Testis (tissue), 3 donors: ENCODE data around the gene GPC3. TPM values are rescaled to one million over a fixed set of nuclear protein-coding genes. Genes with fewer than 3 reads are reported as not detected.

ENCODE experiments used
- DNase-seq: peaks from one replicate; pipeline ENCODE4 v3.0.0-alpha.2; 2019
- H3K27ac ChIP-seq, 2 donors: fragments of 200-600 bp; sonication (generic); one replicate each; pipeline ENCODE4 v1.5.1; 2019
- H3K27me3 ChIP-seq: fragments of 200-600 bp; sonication (generic); one replicate; pipeline ENCODE4 v1.5.1; 2019
- H3K36me3 ChIP-seq: fragments of 200-600 bp; sonication (generic); one replicate; pipeline ENCODE4 v1.5.1; 2017; ENCODE audit warnings: low read depth; ENCODE audit errors: missing control alignments
- H3K4me1 ChIP-seq: fragments of 200-600 bp; sonication (generic); one replicate; pipeline ENCODE4 v1.5.1; 2019
- H3K4me3 ChIP-seq, 2 donors: fragments of 200-600 bp; sonication (generic); one replicate each; pipeline ENCODE4 v1.5.1; 2017 to 2019
- H3K9me3 ChIP-seq: fragments of 200-600 bp; sonication (generic); one replicate; pipeline ENCODE4 v1.5.1; 2017
- CTCF ChIP-seq, 3 experiments: fragments of 450-650 bp in 2 of 3; fragments of 200-600 bp in 1 of 3; sonication (generic) in 1 of 3; IDR thresholded peaks; one replicate each; pipeline ENCODE4 v1.5.1; 2016 to 2019; ENCODE audit warnings: antibody characterized with exemption in 3 of 3, mild to moderate bottlenecking in 2 of 3, moderate library complexity in 1 of 3
- POLR2A ChIP-seq: fragments of 450-650 bp; IDR thresholded peaks from one replicate; pipeline ENCODE4 v1.6.1; 2017; ENCODE audit warnings: antibody characterized with exemption, mild to moderate bottlenecking, moderate library complexity
- WGBS, 2 donors: methylation state at CpG; one replicate each; pipeline ENCODE4 v1.1.5; 2018; 5-methylcytosine and 5-hydroxymethylcytosine counted together
- intact Hi-C: fragments of 100-400 bp; cut with DNase I; formaldehyde crosslinking; loops from one replicate; pipeline ENCODE4 v1.15.1; 2023; ENCODE audit warnings: low total_unique reads
- polyA plus RNA-seq: library from polyadenylated mRNA; stranded (reverse); fragments of 350-450 nt; fragmentation: Illumina TruSeq; extraction: RNeasy Lipid Tissue Mini Kit (QIAGEN cat#74804); gene quantifications from one replicate; pipeline ENCODE4 v1.2.3, GENCODE V29; 2014; ENCODE audit warnings: low read depth, low replicate concordance; ENCODE audit not compliant: insufficient read depth
- total RNA-seq, 2 donors: library from RNA; depleted of rRNA; stranded (reverse); fragments of >200 nt; gene quantifications; one replicate each; pipeline ENCODE4 v1.2.3, GENCODE V29; 2016

Gene GPC3
- total and polyA plus RNA-seq, 3 donors from 2014 or later, result 4.9 to 12.9 (median 5.4) TPM

GRCh38 chrX:133928365-133928764, 57.0 kb downstream of the GPC3 start:
- intact Hi-C loops, result no loop called here
- no peaks in the 10 kb centered on the region for H3K27me3 ChIP-seq
- 82 to 100% methylated on average over 1 of the region's 1 CpG for WGBS, 2 donors
- no peaks in the 10 kb centered on the region for H3K4me1 ChIP-seq
- DNase-seq, result no peak
- TF ChIP-seq CTCF (IDR thresholded peaks at IDR 0.05) (no peak), POLR2A (no peak)
- no peak overlapping the region for H3K4me3 ChIP-seq
- no peaks in the 10 kb centered on the region for H3K36me3 ChIP-seq
- H3K27ac ChIP-seq, result no peak overlapping the region
- no peaks in the 10 kb centered on the region for H3K9me3 ChIP-seq

GRCh38 chrX:133926809-133927208, 58.6 kb downstream of the GPC3 start:
- H3K36me3 ChIP-seq, result no peaks in the 10 kb centered on the region
- no peak for DNase-seq
- no peak for TF ChIP-seq POLR2A
- no peak for TF ChIP-seq CTCF (IDR thresholded peaks at IDR 0.05)
- H3K4me1 ChIP-seq, result no peaks in the 10 kb centered on the region
- H3K4me3 ChIP-seq, result no peak overlapping the region
- H3K9me3 ChIP-seq, result no peaks in the 10 kb centered on the region
- no peak overlapping the region for H3K27ac ChIP-seq
- no peaks in the 10 kb centered on the region for H3K27me3 ChIP-seq
- intact Hi-C loops, result no loop called here
- WGBS, 2 donors, result 37 to 42% methylated on average over 4 of the region's 4 CpGs

GRCh38 chrX:133926099-133926498, 59.3 kb downstream of the GPC3 start:
- DNase-seq, result no peak
- H3K4me1 ChIP-seq, result no peaks in the 10 kb centered on the region
- H3K27ac ChIP-seq, result no peak overlapping the region
- H3K36me3 ChIP-seq, result no peaks in the 10 kb centered on the region
- TF ChIP-seq POLR2A, result no peak
- TF ChIP-seq CTCF (IDR thresholded peaks at IDR 0.05), result no peak
- 85 to 91% methylated on average over 1 of the region's 1 CpG for WGBS, 2 donors
- H3K9me3 ChIP-seq, result no peaks in the 10 kb centered on the region
- intact Hi-C loops, result no loop called here
- no peaks in the 10 kb centered on the region for H3K27me3 ChIP-seq
- H3K4me3 ChIP-seq, result no peak overlapping the region

- 71 to 83% methylated on average over 4 of the region's 4 CpGs for WGBS, 2 donors
- no peaks in the 10 kb centered on the region for H3K9me3 ChIP-seq
- H3K27ac ChIP-seq, result no peak overlapping the region
- TF ChIP-seq POLR2A (no peak), CTCF (IDR thresholded peaks at IDR 0.05) (no peak)
- H3K4me1 ChIP-seq, result no peaks in the 10 kb centered on the region
- H3K36me3 ChIP-seq, result no peaks in the 10 kb centered on the region
- no peak for DNase-seq
- H3K27me3 ChIP-seq, result no peaks in the 10 kb centered on the region
- intact Hi-C loops, result no loop called here
- H3K4me3 ChIP-seq, result no peak overlapping the region
Measured at GRCh38 chrX:133924548-133924947, 60.8 kb downstream of the GPC3 start.

GRCh38 chrX:133923548-133923947, 61.8 kb downstream of the GPC3 start:
- TF ChIP-seq POLR2A (no peak), CTCF (IDR thresholded peaks at IDR 0.05) (no peak)

More at GRCh38 chrX:133923548-133923947, 61.8 kb downstream of the GPC3 start:
- no peak overlapping the region for H3K27ac ChIP-seq
- H3K27me3 ChIP-seq, result no peaks in the 10 kb centered on the region
- H3K4me3 ChIP-seq, result no peak overlapping the region
- no peaks in the 10 kb centered on the region for H3K4me1 ChIP-seq
- intact Hi-C loops, result no loop called here
- no peak for DNase-seq
- no peaks in the 10 kb centered on the region for H3K9me3 ChIP-seq
- WGBS, 2 donors, result 62 to 66% methylated on average over 3 of the region's 3 CpGs
- no peaks in the 10 kb centered on the region for H3K36me3 ChIP-seq
